ENCODE results near the gene MATN4.
"Not testable (repeated sequence)": the region's sequence is repeated elsewhere in the genome, so short reads cannot be mapped to it uniquely, and the experiment has no call there.

MATN4 gene

GRCh38 chr20:45308117-45308778 is at the start of gene MATN4:
MATN4 (minus strand) TSS chr20:45308299; CDS start chr20:45305582, 2,717 bp downstream.
- no peak for DNase-seq (ENCODE audit: low read depth in 2 of 2)

GRCh38 chr20:45355209-45356084 is 47.3 kb upstream of the MATN4 start:
- DNase-seq (ENCODE audit: low read depth in 2 of 2), result no peak

GRCh38 chr20:45354423-45355208 is 46.5 kb upstream of the MATN4 start:
- DNase-seq (ENCODE audit: low read depth in 2 of 2), result no peak

GRCh38 chr20:45353746-45354145 is 45.6 kb upstream of the MATN4 start:
- no peak for DNase-seq (ENCODE audit: low read depth in 2 of 2)

GRCh38 chr20:45352729-45353128 is 44.6 kb upstream of the MATN4 start:
- no peak for DNase-seq (ENCODE audit: low read depth in 2 of 2)

GRCh38 chr20:45350795-45351194 is 42.7 kb upstream of the MATN4 start:
- DNase-seq (ENCODE audit: low read depth in 2 of 2), result not testable (repeated sequence)

- DNase-seq (ENCODE audit: low read depth in 2 of 2), result no peak
Observed at GRCh38 chr20:45350217-45350616, 42.1 kb upstream of the MATN4 start.

GRCh38 chr20:45347936-45348778 is 40.1 kb upstream of the MATN4 start, which contains the start of gene SDC4:
SDC4 (minus strand) TSS chr20:45348424; CDS start chr20:45348384, 40 bp downstream.
- DNase-seq (ENCODE audit: low read depth in 2 of 2), result peak; percentile 34 to 67

GRCh38 chr20:45347297-45347935 is 39.3 kb upstream of the MATN4 start:
- DNase-seq (ENCODE audit: low read depth in 2 of 2), result no peak

GRCh38 chr20:45346851-45347250 is 38.8 kb upstream of the MATN4 start:
- no peak for DNase-seq (ENCODE audit: low read depth in 2 of 2)

GRCh38 chr20:45346291-45346718 is 38.2 kb upstream of the MATN4 start:
- no peak for DNase-seq (ENCODE audit: low read depth in 2 of 2)

- no peak for DNase-seq (ENCODE audit: low read depth in 2 of 2)
Observed at GRCh38 chr20:45345104-45345936, 37.2 kb upstream of the MATN4 start.

GRCh38 chr20:45344168-45344860 is 36.2 kb upstream of the MATN4 start:
- no peak for DNase-seq (ENCODE audit: low read depth in 2 of 2)

GRCh38 chr20:45343532-45344167 is 35.6 kb upstream of the MATN4 start:
- no peak for DNase-seq (ENCODE audit: low read depth in 2 of 2)

- no peak for DNase-seq (ENCODE audit: low read depth in 2 of 2)
Observed at GRCh38 chr20:45342855-45343531, 34.9 kb upstream of the MATN4 start.

- DNase-seq (ENCODE audit: low read depth in 2 of 2), result no peak
Observed at GRCh38 chr20:45341939-45342854, 34.1 kb upstream of the MATN4 start.

GRCh38 chr20:45341579-45341938 is 33.5 kb upstream of the MATN4 start:
- DNase-seq (ENCODE audit: low read depth in 2 of 2), result no peak
